ENCODE measurements around the gene CLEC4E.
"Not testable (repeated sequence)": the region's sequence is repeated elsewhere in the genome, so short reads cannot be mapped to it uniquely, and the experiment has no call there.

Gene CLEC4E

GRCh38 chr12:8540831-8541230, at the start of gene CLEC4E:
CLEC4E (minus strand) TSS chr12:8540905; CDS start chr12:8540797, 108 bp downstream.
- H3K27ac ChIP-seq: not testable (repeated sequence)

GRCh38 chr12:8589679-8590078, 49.0 kb upstream of the CLEC4E start:
- TF ChIP-seq CTCF (conservative IDR thresholded peaks at IDR 0.05): no peak
- TF ChIP-seq ZFX (IDR thresholded peaks at IDR 0.05): no peak
- no peak overlapping the region for H3K27ac ChIP-seq

- not testable (repeated sequence) for H3K27ac ChIP-seq
- TF ChIP-seq CTCF (conservative IDR thresholded peaks at IDR 0.05): peak; percentile 23; the same call in 1 of the 2 replicates
Measured at GRCh38 chr12:8584478-8584877, 43.8 kb upstream of the CLEC4E start.

- H3K27ac ChIP-seq: no peak overlapping the region
- TF ChIP-seq ZFX (IDR thresholded peaks at IDR 0.05) (no peak), CTCF (conservative IDR thresholded peaks at IDR 0.05) (no peak)
Measured at GRCh38 chr12:8584004-8584403, 43.3 kb upstream of the CLEC4E start.

GRCh38 chr12:8581098-8581784, 40.5 kb upstream of the CLEC4E start:
- no peak for TF ChIP-seq ZFX (IDR thresholded peaks at IDR 0.05)
- TF ChIP-seq CTCF (conservative IDR thresholded peaks at IDR 0.05): no peak
- no peak overlapping the region for H3K27ac ChIP-seq

GRCh38 chr12:8577879-8578278, 37.2 kb upstream of the CLEC4E start:
- no peak for TF ChIP-seq ZFX (IDR thresholded peaks at IDR 0.05)
- no peak for TF ChIP-seq CTCF (conservative IDR thresholded peaks at IDR 0.05)
- H3K27ac ChIP-seq: no peak overlapping the region

GRCh38 chr12:8572507-8572906, 31.8 kb upstream of the CLEC4E start:
- no peak for TF ChIP-seq ZFX (IDR thresholded peaks at IDR 0.05)
- no peak for TF ChIP-seq CTCF (conservative IDR thresholded peaks at IDR 0.05)
- no peak overlapping the region for H3K27ac ChIP-seq

GRCh38 chr12:8566525-8566924, 25.8 kb upstream of the CLEC4E start:
- H3K27ac ChIP-seq: no peak overlapping the region
- TF ChIP-seq ZFX (IDR thresholded peaks at IDR 0.05) (no peak), CTCF (conservative IDR thresholded peaks at IDR 0.05) (no peak)

- H3K27ac ChIP-seq: not testable (repeated sequence)
Measured at GRCh38 chr12:8566052-8566451, 25.3 kb upstream of the CLEC4E start.
